ENCODE measurements around the gene MUC2. TPM values are rescaled to one million over a fixed set of nuclear protein-coding genes. Genes with fewer than 3 reads are reported as not detected.
A peak's percentile ranks its signal among the peaks of the same experiment; 100 is the strongest.

MUC2 gene
- total RNA-seq, 2 donors from 2014 or later = 0.05 TPM; not detected in 1

- no peak for DNase-seq (ENCODE audit: low spot score)
- intact Hi-C loops (cut with DNase I) = loop anchor here in 1 of 2 donors (10.0 kb wide), 1 partner anchor 184 kb away; no protein-coding TSS in a partner anchor
Measured at GRCh38 chr11:1048375-1049070, 26.2 kb upstream of the MUC2 start.

- DNase-seq (ENCODE audit: low spot score) = no peak
- intact Hi-C loops (cut with DNase I) = loop anchor here in 1 of 2 donors (10.0 kb wide), 1 partner anchor 184 kb away; no protein-coding TSS in a partner anchor
Measured at GRCh38 chr11:1049071-1049405, 25.6 kb upstream of the MUC2 start.

GRCh38 chr11:1049431-1049891 is 25.2 kb upstream of the MUC2 start:
- intact Hi-C loops (cut with DNase I) = loop anchor here in 1 of 2 donors (10.0 kb wide), 1 partner anchor 185 kb away; no protein-coding TSS in a partner anchor
- DNase-seq (ENCODE audit: low spot score) = peak; percentile 82

- peak; percentile 80 for DNase-seq (ENCODE audit: low spot score)
- intact Hi-C loops (cut with DNase I) = loop anchor here (5.0 to 10.0 kb wide), 2 partner anchors 185 to 198 kb away; no protein-coding TSS in a partner anchor
Measured at GRCh38 chr11:1049911-1050580, 24.6 kb upstream of the MUC2 start.

GRCh38 chr11:1050581-1051355 is 23.9 kb upstream of the MUC2 start:
- intact Hi-C loops (cut with DNase I) = loop anchor here in 1 of 2 donors (5.0 kb wide), 1 partner anchor 198 kb away; no protein-coding TSS in a partner anchor
- peak; percentile 86 for DNase-seq (ENCODE audit: low spot score)

GRCh38 chr11:1051356-1052132 is 23.1 kb upstream of the MUC2 start:
- peak; percentile 66 for DNase-seq (ENCODE audit: low spot score)
- intact Hi-C loops (cut with DNase I) = loop anchor here in 1 of 2 donors (5.0 kb wide), 1 partner anchor 199 kb away; no protein-coding TSS in a partner anchor

GRCh38 chr11:1052133-1053011 is 22.3 kb upstream of the MUC2 start:
- peak; percentile 73 for DNase-seq (ENCODE audit: low spot score)
- intact Hi-C loops (cut with DNase I) = loop anchor here in 1 of 2 donors (5.0 kb wide), 1 partner anchor 200 kb away; no protein-coding TSS in a partner anchor

- intact Hi-C loops (cut with DNase I) = loop anchor here in 1 of 2 donors (5.0 kb wide), 1 partner anchor 201 kb away; no protein-coding TSS in a partner anchor
- peak; percentile 77 for DNase-seq (ENCODE audit: low spot score)
Measured at GRCh38 chr11:1053121-1053901, 21.4 kb upstream of the MUC2 start.

- intact Hi-C loops (cut with DNase I) = loop anchor here in 1 of 2 donors (5.0 kb wide), 1 partner anchor 202 kb away; no protein-coding TSS in a partner anchor
- peak; percentile 73 for DNase-seq (ENCODE audit: low spot score)
Measured at GRCh38 chr11:1054143-1055108, 20.2 kb upstream of the MUC2 start.

- peak; percentile 56 for DNase-seq (ENCODE audit: low spot score)
- intact Hi-C loops (cut with DNase I) = no loop called here
Measured at GRCh38 chr11:1055109-1055703, 19.5 kb upstream of the MUC2 start.

GRCh38 chr11:1055990-1056771 is 18.5 kb upstream of the MUC2 start:
- peak; percentile 77 for DNase-seq (ENCODE audit: low spot score)

GRCh38 chr11:1057806-1058205 is 16.9 kb upstream of the MUC2 start:
- intact Hi-C loops (cut with DNase I) = no loop called here

More at GRCh38 chr11:1055990-1056771, 18.5 kb upstream of the MUC2 start:
- intact Hi-C loops (cut with DNase I) = no loop called here

GRCh38 chr11:1059759-1060158 is 14.9 kb upstream of the MUC2 start:
- peak; percentile 50 for DNase-seq (ENCODE audit: low spot score)
- intact Hi-C loops (cut with DNase I) = loop anchor here in 1 of 2 donors (5.0 kb wide), 1 partner anchor 1778 kb away; no protein-coding TSS in a partner anchor

More at GRCh38 chr11:1057806-1058205, 16.9 kb upstream of the MUC2 start:
- no peak for DNase-seq (ENCODE audit: low spot score)

- DNase-seq (ENCODE audit: low spot score) = peak; percentile 65
- intact Hi-C loops (cut with DNase I) = loop anchor here in 1 of 2 donors (5.0 kb wide), 1 partner anchor 1777 kb away; no protein-coding TSS in a partner anchor
Measured at GRCh38 chr11:1060410-1060809, 14.3 kb upstream of the MUC2 start.

Data from posterior vena cava (tissue), 2 donors.